Activated naive CD4-positive, alpha-beta T cell treated with anti-CD3 and anti-CD28 coated beads, Interleukin-2, amount 50 U/mL, for 16 hours (primary cell): ENCODE results near the gene KLK5.
"Not testable (repeated sequence)": the region's sequence is repeated elsewhere in the genome, so short reads cannot be mapped to it uniquely, and the experiment has no call there.

Experiments used
- DNase-seq: peaks from one replicate; pipeline ENCODE4 v3.0.0-alpha.2; 2020

The KLK5 gene

GRCh38 chr19:50952910-50953309 lies at the start of gene KLK5:
KLK5 (minus strand) TSS chr19:50953038; CDS start chr19:50952657, 381 bp downstream.
- no peak for DNase-seq

- DNase-seq: no peak
These were observed 49.3 kb upstream of the KLK5 start for GRCh38 chr19:51002089-51002532.

GRCh38 chr19:51001515-51001914 lies 48.7 kb upstream of the KLK5 start, which contains the start of gene KLK8:
KLK8 (minus strand) TSS chr19:51001604; CDS start chr19:51001167, 437 bp downstream.
- no peak for DNase-seq

GRCh38 chr19:51000981-51001380 lies 48.1 kb upstream of the KLK5 start:
- DNase-seq: no peak

GRCh38 chr19:51000426-51000825 lies 47.6 kb upstream of the KLK5 start:
- no peak for DNase-seq

- no peak for DNase-seq
These were observed 45.8 kb upstream of the KLK5 start for GRCh38 chr19:50998686-50999085.

- no peak for DNase-seq
These were observed 45.2 kb upstream of the KLK5 start for GRCh38 chr19:50998061-50998460.

GRCh38 chr19:50994129-50994528 lies 41.3 kb upstream of the KLK5 start:
- DNase-seq: no peak

GRCh38 chr19:50992666-50993035 lies 39.8 kb upstream of the KLK5 start:
- DNase-seq: no peak

- not testable (repeated sequence) for DNase-seq
These were observed 31.6 kb upstream of the KLK5 start for GRCh38 chr19:50984416-50984815.

- DNase-seq: no peak
These were observed 30.9 kb upstream of the KLK5 start, which contains the start of gene KLK7 for GRCh38 chr19:50983625-50984292. KLK7 (minus strand) TSS chr19:50983917; CDS start chr19:50982399, 1,518 bp downstream.

GRCh38 chr19:50982186-50982585 lies 29.3 kb upstream of the KLK5 start:
- DNase-seq: no peak

- DNase-seq: no peak
These were observed 28.8 kb upstream of the KLK5 start for GRCh38 chr19:50981587-50982146.

- DNase-seq: no peak
These were observed 27.4 kb upstream of the KLK5 start for GRCh38 chr19:50980208-50980607.

GRCh38 chr19:50979758-50980157 lies 26.9 kb upstream of the KLK5 start:
- no peak for DNase-seq

GRCh38 chr19:50978772-50979390 lies 26.0 kb upstream of the KLK5 start:
- no peak for DNase-seq

- DNase-seq: no peak
These were observed 24.8 kb upstream of the KLK5 start for GRCh38 chr19:50977626-50978025.

GRCh38 chr19:50975766-50976165 lies 22.9 kb upstream of the KLK5 start:
- no peak for DNase-seq

- DNase-seq: no peak
These were observed 22.1 kb upstream of the KLK5 start for GRCh38 chr19:50974702-50975556.

GRCh38 chr19:50972795-50973376 lies 20.0 kb upstream of the KLK5 start:
- no peak for DNase-seq

GRCh38 chr19:50969810-50970209 lies 17.0 kb upstream of the KLK5 start:
- not testable (repeated sequence) for DNase-seq

- DNase-seq: no peak
These were observed 16.5 kb upstream of the KLK5 start, which contains the start of gene KLK6 for GRCh38 chr19:50969413-50969760. KLK6 (minus strand) TSS chr19:50969591; CDS start chr19:50968104, 1,487 bp downstream.
